T-helper 9 cell (primary cell): ENCODE results near the gene ARHGAP32.

Experiments used
- DNase-seq: peaks from one replicate; pipeline ENCODE4 v3.0.0-alpha.2; 2020
- total RNA-seq, 2 donors: gene quantifications; one replicate each; lab custom pipeline; 2026; lab: John Stamatoyannopoulos, UW

ARHGAP32 gene
- total RNA-seq, result 4.3 to 8.7 reads per million in 2 donors

GRCh38 chr11:129192150-129192549 is at the start of gene ARHGAP32:
Gene ARHGAP32 (minus strand): TSS chr11:129192325. CDS start chr11:129192198, 127 bp downstream.
- DNase-seq, result no peak

- no peak for DNase-seq
These were observed 47.1 kb upstream of the ARHGAP32 start for GRCh38 chr11:129239207-129239606.

- no peak for DNase-seq
These were observed 45.9 kb upstream of the ARHGAP32 start for GRCh38 chr11:129237880-129238638.

DNA sequence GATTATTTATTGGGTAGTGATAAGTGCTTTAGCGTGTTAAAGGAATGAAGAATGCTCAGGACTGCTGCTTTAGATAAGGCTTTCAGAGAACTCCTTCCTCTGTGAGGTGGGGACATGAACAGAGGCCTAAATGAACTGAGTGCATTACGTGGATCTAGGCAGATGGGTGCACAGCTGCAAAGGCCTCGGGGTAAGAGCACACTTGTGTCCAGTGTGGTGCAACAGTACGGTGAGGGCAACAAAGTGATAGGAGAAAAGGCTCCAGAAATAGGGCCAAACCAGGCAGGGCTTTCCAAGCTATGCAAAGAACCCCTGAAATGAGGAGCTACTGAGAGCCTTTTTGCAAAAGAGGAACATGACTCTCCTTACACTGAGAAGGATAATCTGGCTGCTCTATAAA is 45.3 kb upstream of the ARHGAP32 start:
- DNase-seq, result no peak

DNA sequence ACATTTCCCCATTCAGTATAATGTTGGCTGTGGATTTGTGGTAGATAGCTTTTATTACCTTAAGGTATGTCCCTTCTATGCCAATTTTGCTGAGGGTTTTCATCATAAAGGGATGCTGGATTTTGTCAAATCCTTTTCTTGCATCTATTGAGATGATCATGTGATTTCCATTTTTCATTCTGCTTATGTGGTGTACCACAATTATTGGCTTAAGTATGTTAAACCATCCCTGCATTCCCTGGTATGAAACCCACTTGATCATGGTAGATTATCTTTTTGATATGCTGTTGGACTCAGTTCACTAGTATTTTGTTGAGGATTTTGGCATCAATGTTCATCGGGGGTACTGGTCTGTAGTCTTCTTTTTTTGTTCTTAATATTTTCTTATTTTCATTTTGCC is 44.7 kb upstream of the ARHGAP32 start:
- no peak for DNase-seq

DNA sequence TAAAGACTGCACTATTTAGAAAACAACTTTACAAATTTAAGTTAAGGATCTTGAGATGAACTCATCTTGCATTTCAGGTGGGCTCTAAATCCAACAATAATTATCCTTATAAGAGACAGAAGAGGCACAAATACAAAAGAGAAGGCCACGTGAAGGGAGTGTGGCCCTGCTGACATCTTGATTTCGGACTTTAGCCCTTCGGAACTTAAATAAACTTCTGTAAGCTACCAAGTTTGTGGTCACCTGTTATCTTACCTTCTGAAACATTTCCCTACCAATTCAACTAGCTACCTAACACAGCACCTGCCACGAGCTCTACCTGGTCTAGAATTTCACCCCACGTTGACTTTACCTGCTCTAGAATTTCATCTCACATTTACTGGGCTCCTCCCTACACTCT is 42.9 kb upstream of the ARHGAP32 start:
- no peak for DNase-seq

- DNase-seq, result no peak
These were observed 37.9 kb upstream of the ARHGAP32 start for GRCh38 chr11:129230006-129230405.

DNA sequence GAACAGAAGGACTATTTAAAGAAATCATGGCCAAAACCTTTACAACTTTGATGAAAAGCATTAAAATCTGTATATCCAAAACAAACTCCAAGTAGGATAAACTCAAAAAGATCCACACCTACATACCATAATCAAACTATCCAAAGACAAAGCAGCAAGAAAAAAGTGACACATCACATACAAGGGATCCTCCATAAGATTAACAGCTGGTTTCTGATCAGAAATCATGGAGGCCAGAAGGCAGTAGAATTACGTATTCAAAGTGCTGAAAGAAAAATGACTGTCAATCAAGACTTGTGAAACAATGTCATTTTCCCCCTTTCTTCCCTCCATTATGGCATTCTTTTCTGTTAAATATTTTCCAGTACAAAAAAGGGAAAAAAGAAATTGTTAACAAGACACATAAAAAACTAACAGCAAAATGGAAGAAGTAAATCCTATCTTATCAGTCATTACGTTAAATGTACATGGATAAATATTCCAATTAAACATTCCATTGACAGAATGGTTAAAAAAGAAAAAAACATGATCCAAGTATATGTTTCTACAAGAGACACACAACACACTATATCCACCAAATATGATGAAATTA is 34.2 kb upstream of the ARHGAP32 start:
- DNase-seq, result no peak

DNA sequence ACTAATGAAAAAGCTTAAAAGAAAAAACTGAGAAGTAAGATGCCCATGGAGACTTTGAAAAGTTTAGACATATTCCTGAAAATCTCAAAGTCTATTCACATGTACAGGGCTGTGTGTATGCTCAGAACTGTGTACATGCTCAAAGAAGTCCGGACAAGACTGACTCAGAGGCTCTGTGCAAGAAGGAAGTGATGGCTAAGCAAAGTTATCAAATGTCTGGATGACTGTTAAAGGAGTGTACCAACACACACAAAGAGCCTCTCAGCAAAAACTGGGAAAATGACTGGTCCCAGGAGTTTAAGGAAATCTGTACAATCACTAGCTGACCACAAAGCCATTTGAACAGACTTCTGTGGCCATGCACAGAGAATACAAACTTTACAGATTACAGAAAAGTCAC is 33.1 kb upstream of the ARHGAP32 start:
- DNase-seq, result no peak

GRCh38 chr11:129224538-129224937 is 32.4 kb upstream of the ARHGAP32 start:
- DNase-seq, result no peak

DNA sequence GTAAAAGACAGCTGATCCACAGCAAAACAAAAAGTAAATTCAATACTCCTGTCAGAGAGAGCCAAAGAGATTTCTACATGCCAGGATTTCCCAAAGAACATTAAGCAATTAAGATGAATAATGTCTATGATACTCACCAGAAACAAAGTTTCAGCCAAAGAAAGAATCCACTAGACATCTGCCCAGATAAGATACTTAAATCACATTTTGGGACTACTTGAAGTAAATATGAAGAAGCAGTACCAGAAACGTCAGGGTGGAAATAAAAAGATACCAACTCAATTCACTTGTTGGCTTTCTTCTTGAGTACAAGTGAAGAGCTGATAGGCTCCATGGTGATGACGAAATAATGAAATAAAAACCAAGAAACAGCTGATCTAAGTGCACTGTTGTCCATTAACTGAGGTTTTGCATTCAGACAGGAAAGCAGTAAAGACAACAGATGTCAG is 31.6 kb upstream of the ARHGAP32 start:
- no peak for DNase-seq

- DNase-seq, result no peak
These were observed 31.1 kb upstream of the ARHGAP32 start for GRCh38 chr11:129223260-129223659.

DNA sequence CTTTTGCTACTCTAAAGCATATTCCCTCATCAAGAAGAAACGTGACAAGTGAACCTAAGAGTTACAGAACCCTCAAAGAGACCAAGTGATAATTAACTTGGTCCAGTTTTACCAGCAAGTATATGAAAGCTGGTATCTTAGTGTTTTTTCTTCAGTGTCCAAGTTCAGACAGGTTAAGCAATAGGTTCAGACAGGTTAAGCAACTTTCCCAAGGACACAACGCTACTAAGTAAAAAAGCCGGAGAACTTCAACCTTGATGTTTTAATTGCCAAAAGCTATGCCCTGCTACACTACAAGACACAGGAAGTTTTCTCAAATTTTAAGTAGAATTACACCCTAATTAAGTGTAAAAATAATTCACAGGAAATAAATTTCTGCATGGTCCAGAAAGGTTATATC is 30.0 kb upstream of the ARHGAP32 start:
- no peak for DNase-seq

DNA sequence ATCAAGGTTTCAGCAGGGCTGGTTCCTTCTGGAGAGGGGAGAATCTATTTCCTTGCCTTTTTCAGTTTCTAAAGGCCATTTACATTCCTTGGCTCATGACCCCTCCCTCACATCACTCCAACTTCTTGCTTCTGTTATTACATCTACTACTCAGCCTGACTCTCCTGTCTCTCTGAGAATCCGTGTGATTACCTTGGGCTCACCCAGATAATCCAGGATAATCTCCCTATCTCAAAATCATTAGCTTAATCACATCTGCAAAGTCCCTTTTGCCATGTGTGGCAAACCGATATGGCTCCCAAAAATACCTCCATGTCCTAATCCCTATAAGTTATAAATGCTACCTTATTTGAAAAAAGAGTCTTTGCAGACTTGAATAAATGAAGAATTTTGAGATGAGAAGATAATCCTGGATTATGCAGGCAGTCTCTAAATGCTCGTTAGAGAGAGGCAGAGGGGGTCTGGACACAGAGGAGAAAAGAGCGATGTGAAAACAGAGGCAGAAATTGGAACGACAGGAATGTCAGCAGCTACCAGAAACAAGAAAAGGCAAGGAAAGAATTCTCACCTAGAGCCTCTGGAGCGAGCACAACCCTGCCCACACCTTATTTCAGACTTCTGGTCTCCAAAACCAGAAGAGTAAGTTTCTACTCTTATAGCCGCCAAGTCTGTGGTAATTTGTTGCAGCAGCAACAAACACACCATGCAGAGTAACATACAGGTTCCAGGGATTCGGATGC is 23.6 kb upstream of the ARHGAP32 start:
- DNase-seq, result no peak

DNA sequence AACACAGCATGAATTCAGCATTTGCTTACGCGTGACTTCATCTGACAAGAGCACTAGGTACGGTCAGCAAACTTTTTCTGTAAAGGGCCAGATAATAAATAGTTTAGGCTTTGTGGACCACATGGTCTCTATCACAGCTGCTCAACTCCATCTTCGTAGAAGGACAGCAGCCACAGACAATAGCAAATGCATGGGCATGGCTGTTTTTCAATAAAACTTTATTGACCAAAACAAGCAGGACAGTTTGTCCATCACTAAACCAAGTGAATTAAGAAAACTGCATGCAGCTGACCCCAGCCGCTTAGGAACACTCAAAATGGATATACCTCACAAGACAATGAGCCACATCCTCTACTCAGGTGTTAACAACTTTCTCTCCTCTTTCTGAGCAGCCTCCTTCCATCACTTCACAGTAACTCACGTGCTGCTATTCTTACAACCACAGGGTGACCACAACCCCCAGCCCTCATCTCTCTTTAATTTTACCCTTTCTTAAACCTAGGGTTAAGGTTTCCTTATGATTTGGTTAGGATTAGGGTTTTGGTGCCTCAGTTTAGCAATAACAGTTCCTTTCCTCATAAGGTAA is 22.7 kb upstream of the ARHGAP32 start:
- DNase-seq, result no peak

- DNase-seq, result no peak
These were observed 21.1 kb upstream of the ARHGAP32 start for GRCh38 chr11:129213261-129213660.

- no peak for DNase-seq
These were observed 19.3 kb upstream of the ARHGAP32 start for GRCh38 chr11:129211397-129211796.

DNA sequence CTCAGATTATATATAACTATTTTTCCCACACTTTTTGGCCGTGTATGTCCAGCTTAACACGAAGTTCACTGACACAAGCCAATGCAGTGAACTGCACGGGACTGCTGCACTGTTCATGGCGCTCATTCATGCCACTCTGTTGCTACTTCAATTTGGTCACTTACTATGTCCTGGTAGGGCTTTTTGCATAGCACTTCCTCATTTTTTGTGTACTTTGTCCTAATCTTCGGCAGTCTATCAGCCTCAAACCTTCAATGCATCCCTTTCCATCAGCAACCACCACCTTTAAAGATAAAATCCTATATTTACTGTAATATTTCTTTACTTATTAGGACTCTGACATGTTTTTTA is 18.7 kb upstream of the ARHGAP32 start:
- DNase-seq, result no peak

DNA sequence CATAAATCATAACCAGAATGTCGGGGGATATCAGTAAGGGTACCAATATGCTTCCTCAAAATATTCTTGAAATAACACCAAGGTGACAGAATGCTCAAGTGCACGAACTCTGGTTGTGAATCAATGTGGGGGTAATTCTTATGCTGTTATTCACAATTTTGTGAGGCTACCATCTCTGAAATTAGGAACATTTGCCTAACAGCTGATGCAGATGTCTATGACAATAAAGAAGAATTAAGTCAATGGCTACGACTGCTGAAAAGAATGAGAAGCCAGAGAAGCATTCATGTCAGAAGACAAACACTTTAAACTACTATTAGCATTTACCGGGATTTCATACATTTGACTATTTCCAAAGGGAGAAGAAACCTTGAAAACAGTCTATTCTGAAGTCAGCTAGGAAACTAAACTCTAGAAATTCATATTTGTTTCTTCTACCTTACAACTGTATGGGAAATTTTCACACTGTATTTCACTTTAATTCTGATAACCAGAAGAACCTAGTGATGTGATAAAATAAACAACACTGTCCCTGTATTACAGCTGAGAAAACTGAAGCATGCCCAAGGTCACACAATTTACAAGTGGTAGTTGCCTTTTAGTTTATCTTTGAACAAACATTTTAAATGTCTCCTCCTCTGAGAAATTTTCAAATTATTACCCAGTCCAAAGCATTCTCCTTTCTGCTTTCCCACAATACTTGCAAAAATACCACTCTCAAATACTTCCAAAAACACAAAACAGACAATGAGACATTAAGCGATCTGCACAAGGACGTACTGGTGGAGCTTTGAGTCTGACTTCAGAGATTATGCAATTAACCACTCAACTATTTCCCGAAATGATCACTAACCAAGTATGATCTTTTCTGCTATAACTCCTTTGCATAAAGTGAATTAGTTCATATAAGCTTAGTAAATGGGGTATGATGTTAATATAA is 18.0 kb upstream of the ARHGAP32 start:
- no peak for DNase-seq

GRCh38 chr11:129208863-129209262 is 16.7 kb upstream of the ARHGAP32 start:
- DNase-seq, result no peak

DNA sequence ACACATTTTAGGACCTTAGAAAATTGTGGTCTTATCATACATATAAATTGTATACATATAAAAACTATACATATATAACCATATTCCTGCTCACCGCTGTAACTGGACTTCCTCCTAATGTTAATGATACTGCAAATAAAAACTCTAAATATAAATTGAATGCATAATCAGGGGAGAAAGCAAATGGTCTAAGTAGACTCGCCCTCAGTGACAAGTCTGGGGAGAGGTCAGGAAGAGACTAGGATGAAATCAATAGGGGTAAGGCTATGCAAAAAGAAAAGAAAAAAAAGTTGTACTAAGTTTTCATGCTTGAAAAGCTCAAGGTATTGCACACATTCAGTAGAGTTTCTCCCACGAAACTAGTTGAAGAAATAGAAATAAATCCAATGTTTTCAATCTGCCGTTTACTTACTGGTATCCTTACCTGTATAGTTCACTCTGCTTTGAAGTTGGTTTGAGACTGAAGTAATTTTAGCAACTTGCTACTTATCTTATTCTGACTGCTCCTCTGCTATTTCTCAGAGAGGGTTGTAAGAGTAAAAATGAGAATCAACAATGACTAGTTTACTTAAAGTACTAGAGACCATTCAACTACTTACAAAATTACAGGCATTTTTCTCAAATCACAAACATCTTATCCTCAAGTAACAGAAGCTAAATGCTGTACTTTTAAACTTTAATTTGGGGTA is 12.2 kb upstream of the ARHGAP32 start:
- DNase-seq, result no peak

GRCh38 chr11:129202646-129203045 is 10.5 kb upstream of the ARHGAP32 start:
- no peak for DNase-seq
